Ureter (tissue), 1 donor: ENCODE results near the gene PPP2R5E. TPM values are rescaled to one million over a fixed set of nuclear protein-coding genes. Genes with fewer than 3 reads are reported as not detected.

Experiments used
- DNase-seq: peaks from one replicate; pipeline ENCODE4 v3.0.0-alpha.2; 2020; ENCODE audit warnings: low spot score
- total RNA-seq: library from RNA; stranded (reverse); gene quantifications from one replicate; pipeline ENCODE4 v1.2.4, GENCODE V29; 2023
- donor health status: DM: yes; HTN: yes; CAD: no.

PPP2R5E gene
- total RNA-seq, 1 donor from 2014 or later: 46.2 TPM

GRCh38 chr14:63472986-63473788, 70.0 kb downstream of the PPP2R5E start:
- no peak for DNase-seq

DNA sequence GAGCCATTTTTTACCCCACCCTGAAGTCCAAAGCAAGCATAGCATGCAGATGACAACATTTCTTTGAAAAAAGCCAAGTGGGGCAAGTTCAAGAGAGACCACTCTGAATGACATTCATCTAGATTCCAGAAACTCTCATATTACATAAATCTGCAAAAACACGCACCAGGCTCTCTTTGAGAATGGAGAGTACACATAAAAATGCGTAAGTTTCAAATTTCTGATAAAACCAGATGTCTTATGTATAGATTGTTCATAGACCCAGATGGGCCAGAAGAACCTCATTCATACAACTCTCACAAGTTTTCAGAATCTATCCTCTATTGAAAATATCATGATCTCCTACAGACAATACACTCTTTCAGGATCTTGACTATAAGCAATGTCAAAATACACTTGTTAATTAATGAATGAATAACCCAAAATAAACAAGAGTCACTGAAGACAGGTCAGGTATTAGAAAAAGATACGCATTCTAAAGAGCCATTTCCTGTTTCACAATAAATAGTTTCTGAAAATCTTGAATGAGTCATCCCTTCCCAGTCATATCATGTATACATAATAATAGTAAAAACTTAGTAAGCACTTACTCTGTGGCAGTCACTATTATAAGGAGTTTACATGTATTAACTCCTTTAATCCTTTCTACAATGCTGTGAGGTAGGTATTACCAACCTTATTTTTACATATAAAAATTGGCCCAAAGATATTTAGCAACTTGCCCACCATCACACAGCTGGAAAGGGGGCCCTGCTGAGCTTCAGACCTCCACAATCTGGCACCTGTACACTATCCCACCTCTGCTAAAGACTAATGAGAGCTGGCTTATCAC, 72.0 kb downstream of the PPP2R5E start:
- DNase-seq: no peak

DNA sequence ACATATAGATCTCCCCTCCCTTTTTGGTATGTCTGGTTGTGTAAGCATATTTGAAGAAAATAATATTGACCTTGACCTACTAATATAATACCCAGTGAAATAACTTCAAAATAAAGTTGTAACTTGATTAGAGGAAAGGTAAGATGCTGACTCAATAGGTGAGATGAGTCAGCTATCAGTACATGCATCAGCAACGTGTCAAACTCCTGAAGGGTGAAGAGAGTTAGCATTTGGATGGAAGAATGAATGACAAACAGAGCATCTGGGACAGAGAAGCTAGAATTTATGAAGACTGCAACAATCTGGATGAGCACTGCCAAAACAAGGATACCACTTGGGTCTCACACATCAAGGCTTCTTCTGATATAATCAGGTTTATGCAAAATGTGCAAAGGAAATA, 74.9 kb downstream of the PPP2R5E start:
- DNase-seq: no peak

DNA sequence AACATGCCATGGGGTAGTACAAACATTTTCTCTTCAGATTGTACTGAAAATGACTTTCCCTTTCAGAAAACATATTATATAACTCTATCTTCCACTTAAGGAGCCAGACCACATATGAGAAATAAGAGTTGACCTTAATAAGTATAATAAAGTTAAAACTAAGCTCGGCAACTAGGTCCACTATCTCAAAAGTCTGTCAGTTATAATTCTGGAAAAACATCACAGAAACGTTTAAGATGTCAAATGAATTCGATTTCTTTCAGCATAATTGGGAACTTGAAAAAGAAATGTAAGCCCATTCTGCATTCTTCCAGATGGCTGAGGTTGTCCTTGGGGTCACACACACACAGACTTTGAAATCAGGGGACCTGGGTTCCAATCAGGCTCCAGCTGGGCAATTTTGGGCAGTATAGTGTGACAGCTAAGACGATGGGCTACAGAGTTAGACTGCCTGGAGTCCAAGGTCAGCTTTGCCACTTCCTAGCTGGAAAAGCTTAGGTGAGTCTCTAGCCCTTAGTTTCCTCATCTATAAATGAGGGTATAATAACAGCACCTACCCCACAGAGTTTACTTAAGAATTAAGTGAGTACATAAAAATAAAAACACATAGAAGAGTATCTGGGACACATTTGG, 75.6 kb downstream of the PPP2R5E start:
- no peak for DNase-seq

- no peak for DNase-seq
These were observed 77.8 kb downstream of the PPP2R5E start for GRCh38 chr14:63465347-63465746.

DNA sequence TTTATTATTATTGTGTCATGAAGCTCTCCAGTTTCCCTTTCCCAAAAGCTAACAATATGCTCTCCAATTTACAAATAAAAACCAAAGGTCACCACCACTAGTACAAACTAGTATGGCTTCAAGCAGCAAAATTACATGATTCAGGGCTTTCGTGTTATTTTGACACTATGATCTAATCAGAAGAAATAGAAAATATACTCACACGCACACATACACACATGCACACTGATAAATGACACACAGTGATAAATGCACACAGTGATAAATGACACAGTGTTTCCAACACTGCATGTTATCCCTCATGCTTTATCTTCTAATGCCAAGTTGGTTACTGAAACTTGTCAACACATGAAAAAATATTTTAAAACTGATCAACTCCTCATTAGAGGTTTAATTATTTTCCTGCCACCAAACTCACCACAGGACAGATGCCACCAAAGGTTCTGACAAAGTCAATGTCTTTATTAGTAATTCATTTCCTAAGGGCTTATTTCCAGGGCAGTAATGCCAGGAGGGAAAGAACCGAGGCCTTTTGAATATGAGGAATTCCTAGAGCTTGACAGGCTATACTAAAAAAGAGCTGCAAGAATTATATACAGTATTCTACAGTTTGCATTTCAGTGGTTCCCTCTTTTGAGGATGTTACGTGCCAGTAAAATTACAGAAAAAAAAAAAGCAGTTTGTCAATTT, 82.4 kb downstream of the PPP2R5E start:
- no peak for DNase-seq

DNA sequence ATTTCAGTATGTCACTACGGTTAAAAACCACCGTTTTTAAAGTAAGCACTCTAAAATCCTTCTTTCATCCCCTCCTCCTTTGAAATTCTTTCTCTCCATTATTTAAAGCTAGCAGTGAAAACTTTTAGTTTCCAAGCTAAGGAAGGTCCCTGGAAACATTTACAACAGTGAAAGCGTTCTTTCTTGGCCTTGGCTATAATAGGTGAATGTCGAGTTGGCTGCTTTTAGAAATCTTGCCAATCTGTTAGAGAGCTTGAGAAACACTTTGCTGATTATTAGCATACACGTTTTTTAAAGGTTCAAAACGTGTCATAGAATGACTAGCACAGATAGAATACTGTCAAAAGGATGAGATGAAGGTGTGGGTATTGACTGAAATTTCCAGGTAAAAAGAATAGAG, 83.4 kb downstream of the PPP2R5E start:
- DNase-seq: no peak

DNA sequence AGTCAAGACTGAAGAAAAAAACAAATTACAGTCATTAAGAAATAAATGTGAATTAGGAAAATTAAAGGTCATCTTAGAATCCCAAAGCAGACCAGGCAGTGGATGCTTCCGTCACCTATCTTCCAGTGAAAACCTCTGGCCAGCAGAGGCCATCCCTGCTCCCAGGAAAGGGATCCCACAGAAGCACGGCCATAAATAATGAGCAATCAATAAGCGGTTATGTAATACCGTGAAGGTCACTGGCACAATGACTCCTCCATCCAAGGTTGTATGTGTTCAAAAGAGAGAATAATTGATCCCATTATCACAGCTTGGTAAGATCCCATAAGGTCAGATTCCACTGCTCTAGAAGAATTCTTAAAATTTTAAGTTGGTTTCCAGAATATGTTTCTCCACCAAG, 85.7 kb downstream of the PPP2R5E start:
- no peak for DNase-seq

GRCh38 chr14:63454863-63455622, 88.1 kb downstream of the PPP2R5E start:
- DNase-seq: no peak

DNA sequence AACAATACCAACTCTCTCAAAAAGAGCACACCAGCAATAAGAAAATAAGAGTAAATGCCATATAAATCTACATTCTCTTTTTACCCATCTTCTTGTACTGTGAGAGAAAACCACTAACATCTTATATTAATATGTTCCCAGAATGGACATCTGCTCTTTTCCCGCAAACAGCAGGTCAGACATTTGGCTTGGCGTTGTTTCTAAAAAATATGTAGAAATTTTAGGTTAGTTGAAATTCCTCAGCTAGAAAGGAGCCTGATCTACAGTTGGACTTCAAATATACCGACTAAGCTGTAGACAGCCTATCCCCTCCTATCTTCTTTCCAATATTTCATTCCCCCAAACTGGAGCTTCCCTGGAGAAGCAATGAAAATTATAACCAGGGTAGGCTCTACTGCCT, 88.7 kb downstream of the PPP2R5E start:
- DNase-seq: no peak

GRCh38 chr14:63453443-63453936, 89.7 kb downstream of the PPP2R5E start:
- DNase-seq: no peak

- DNase-seq: no peak
These were observed 90.4 kb downstream of the PPP2R5E start for GRCh38 chr14:63452796-63453195.

DNA sequence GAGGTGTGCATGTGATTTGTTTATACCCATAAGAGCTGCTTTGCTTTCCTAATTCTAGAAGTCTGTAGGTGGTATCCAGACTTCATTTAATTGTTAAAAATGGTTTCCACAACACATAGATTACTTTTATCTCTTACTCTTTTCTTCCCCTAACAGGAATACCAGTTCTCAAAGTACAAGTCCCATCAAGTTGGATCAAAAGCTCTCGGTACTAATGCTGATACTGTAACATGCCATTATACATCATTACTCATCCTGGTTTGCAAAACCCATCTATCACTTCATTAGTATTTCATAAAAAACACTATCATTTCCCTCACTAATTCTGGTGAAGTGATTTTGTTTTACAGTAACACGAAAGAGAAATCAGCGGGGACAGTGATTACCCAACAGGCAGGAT, 94.3 kb downstream of the PPP2R5E start:
- no peak for DNase-seq

DNA sequence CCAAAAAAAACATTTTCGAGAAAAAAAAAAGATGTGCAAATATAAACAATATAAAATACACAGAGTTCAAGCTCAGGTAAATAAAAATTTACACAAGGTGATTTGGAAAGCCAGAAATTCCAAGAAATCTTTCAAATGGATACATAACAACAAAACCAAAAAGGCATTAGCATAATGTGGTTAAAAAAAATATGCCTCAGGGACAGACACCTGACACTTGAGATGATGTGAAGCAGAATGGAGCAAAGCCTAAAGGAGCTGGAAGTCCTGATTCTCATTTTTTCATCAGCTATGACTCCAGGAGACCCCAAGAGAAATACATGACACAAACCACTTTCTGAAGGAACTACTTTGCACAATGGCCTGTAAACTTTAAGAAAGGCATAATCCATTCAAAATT, 98.6 kb downstream of the PPP2R5E start:
- DNase-seq: no peak

DNA sequence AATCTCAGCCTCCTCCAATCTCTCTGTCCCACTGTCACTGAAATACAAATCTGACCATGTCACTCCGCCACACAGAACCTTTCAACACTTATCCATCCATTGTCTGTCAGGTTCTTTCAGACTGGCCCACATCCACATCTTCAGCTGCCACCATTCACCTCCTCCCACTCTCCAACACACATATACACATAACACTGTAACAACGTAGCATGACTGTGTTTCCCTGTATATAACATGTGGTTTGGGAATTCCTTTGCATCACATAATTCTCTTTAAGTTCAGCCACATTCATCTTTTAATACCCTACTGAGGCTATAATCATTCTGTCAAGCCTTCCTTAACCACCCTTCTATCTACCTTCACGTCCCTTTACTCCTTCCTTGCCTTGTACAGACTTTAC, 99.2 kb downstream of the PPP2R5E start:
- DNase-seq: no peak

- no peak for DNase-seq
These were observed 99.8 kb downstream of the PPP2R5E start for GRCh38 chr14:63443361-63443760.

DNA sequence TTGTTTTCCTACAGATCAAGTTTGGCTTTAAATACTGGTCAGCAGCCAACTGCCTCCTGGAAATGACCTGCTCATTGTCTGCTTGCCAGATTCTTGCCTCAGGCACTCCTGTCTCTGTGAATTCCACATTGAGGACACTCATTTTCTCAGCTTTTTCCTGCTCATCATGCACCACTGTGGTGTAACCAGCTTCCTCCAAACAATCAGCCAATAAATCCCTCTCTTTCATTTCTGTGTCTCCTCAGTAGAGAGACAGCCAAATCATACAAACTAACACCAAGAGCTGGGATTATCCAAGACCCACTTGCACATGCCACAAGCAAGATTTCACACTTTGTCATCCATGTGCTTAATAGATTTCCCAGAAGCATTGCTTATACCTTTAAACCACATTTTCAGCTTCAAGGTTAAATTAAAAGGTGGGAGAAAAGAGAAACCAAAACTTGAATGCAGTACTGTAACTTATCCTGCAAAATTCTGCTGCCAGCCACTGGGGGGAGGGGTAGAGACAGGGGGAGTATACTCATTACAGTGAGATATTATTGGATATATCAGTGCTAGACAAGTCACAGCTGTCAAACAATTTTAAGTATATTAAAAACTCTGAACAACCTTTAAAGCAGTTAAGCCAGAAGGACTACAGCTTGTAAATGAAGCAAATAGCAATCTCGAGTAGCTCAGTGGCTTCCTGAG, 105.0 kb downstream of the PPP2R5E start:
- peak; percentile 70 for DNase-seq

- no peak for DNase-seq
These were observed 106.7 kb downstream of the PPP2R5E start for GRCh38 chr14:63436286-63437098.

DNA sequence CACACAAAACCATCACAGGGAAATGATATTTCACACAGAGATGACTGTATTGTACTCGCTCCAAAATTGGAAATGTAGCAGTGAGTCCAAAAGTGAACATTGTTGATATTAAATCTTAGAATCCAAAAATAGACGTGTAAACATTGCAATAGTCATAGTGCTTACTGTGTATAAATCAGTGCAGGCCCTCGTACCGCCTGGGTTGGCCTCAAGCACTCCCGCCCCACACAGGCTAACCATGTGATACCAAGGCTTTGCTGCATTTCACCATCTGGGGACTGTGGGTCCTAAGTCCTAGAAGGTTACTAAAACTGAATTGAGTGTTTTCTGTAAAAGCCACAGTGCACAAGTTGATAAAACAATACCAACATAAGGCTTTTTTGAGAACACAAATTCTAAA, 107.3 kb downstream of the PPP2R5E start:
- peak; percentile 74 for DNase-seq

DNA sequence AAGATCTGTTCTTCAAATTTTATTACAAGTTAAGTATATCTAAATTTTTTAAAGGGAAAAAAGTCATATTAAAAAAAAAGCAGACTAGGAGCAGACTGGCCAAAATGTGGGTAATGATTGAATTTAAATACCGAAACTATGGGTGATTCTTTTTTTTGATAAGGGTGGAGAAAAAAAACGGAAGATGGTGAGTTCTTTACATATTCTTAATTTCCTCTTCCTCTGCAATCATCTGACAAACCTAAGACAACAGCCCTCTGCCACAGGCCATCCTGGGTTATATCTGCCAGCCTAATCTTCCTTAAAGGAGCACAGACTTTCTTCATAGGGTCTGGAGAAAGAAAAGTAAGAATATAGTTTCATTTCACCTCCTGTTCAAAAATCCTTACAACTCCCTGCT, 108.0 kb downstream of the PPP2R5E start:
- no peak for DNase-seq
